HFF-Myc (cell line): ENCODE data around the gene FHIT.
A peak's percentile ranks its signal among the peaks of the same experiment; 100 is the strongest.

Experiments
- DNase-seq: peaks from one replicate; pipeline ENCODE4 v3.0.0-alpha.2; 2011; ENCODE audit warnings: low read depth; ENCODE audit errors: extremely low read depth
- H3K4me3 ChIP-seq: replicated peaks from 2 replicates; pipeline ENCODE4 v1.5.1; 2011; ENCODE audit warnings: low read depth, mild to moderate bottlenecking, control low read depth, low read length
- TF ChIP-seq, protein P1 (sequence below): IDR thresholded peaks from 2 replicates; pipeline ENCODE4 v1.5.1; 2012; ENCODE audit warnings: mild to moderate bottlenecking, low read depth, low read length, control low read depth; ENCODE audit errors: missing control alignments

The FHIT gene

DNA sequence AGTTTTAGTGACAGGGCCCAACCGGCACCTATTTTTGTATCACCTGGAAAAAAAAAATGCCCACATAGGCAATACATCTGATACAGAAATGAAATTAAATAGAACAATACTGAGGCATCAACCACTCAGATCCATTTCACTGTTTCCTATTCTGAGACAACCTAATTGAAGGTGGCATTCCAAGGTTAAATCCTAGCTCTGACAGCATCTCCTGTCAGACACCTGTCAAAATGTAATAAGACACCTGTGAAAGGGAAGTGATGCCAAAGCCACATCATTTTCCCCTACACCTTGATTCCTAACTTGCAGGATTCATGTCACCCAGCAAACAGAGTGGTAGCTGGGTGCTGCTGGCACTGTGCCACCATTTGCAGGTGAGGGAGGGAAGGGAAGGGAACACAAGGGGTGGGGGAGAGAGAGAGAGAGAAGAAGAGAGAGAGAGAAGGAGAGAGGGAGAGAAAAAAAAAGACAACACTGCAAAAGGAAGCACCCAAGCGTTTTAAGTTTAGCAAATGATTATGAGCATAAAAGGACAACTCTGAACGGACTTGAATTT is 1156.8 kb downstream of the FHIT start:
- no peak for DNase-seq
- no peak overlapping the region for H3K4me3 ChIP-seq
- TF ChIP-seq, protein P1, sequence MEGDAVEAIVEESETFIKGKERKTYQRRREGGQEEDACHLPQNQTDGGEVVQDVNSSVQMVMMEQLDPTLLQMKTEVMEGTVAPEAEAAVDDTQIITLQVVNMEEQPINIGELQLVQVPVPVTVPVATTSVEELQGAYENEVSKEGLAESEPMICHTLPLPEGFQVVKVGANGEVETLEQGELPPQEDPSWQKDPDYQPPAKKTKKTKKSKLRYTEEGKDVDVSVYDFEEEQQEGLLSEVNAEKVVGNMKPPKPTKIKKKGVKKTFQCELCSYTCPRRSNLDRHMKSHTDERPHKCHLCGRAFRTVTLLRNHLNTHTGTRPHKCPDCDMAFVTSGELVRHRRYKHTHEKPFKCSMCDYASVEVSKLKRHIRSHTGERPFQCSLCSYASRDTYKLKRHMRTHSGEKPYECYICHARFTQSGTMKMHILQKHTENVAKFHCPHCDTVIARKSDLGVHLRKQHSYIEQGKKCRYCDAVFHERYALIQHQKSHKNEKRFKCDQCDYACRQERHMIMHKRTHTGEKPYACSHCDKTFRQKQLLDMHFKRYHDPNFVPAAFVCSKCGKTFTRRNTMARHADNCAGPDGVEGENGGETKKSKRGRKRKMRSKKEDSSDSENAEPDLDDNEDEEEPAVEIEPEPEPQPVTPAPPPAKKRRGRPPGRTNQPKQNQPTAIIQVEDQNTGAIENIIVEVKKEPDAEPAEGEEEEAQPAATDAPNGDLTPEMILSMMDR: no peak

DNA sequence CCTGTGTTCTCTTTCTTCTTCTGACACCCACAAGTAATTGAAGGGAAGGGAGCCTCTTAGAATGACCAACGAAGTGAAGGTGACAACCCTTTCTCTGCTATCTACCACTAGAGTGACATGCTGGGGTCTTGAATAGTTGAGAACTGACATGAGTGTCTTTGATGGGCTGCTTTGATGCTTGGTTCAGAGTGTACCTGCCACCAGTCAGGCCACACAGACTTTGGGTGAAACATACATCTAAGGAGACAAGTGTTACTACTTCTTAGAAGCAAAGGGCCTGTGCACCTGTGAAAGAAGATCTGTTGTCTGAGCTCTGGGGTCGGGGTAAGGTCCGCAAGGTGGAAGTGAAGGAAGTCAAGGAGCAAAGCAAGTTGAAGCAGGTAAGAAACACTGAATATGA is 1160.7 kb downstream of the FHIT start:
- TF ChIP-seq, protein P1: no peak
- no peak for DNase-seq
- H3K4me3 ChIP-seq: no peak overlapping the region

DNA sequence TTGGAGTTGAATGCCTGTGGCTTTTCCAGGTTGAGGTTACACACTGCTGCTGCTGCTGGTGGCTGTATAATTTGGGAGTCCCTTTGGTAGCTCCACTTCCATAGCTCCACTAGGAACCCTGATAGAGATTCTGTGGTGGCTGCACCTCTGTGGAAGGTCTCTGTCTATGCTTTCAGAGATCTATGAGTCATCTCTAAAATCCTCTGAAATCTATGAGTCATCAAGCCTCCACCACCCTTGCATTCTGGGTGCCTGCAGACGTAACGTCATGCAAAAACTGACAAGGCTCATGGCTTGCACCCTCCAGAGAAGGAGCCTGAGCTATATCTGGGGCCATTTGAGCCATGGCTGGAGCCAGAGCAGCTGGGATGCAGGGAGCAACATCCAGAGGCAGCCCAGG is 1164.4 kb downstream of the FHIT start:
- no peak overlapping the region for H3K4me3 ChIP-seq
- peak; percentile 3 for DNase-seq
- TF ChIP-seq, protein P1: no peak

DNA sequence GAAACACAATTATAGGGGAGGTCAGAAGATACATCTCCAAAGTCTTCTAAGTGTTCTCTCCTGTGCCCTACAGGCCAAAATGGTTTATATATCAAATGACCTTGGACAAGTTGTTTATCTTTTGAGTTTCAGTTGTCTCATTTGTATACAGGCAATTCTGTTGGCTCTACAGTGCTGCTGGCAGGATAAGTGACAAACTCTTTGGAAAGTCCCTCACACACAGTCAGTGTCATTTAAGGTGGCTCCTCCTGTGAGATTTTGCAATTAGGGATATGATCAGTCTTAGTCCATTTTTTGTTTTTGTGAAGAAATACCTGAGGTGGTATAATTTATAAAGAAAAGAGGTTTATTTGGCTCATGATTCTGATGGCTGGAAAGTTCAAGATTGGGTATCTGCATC is 1165.6 kb downstream of the FHIT start:
- no peak for DNase-seq
- TF ChIP-seq, protein P1: no peak
- H3K4me3 ChIP-seq: no peak overlapping the region

DNA sequence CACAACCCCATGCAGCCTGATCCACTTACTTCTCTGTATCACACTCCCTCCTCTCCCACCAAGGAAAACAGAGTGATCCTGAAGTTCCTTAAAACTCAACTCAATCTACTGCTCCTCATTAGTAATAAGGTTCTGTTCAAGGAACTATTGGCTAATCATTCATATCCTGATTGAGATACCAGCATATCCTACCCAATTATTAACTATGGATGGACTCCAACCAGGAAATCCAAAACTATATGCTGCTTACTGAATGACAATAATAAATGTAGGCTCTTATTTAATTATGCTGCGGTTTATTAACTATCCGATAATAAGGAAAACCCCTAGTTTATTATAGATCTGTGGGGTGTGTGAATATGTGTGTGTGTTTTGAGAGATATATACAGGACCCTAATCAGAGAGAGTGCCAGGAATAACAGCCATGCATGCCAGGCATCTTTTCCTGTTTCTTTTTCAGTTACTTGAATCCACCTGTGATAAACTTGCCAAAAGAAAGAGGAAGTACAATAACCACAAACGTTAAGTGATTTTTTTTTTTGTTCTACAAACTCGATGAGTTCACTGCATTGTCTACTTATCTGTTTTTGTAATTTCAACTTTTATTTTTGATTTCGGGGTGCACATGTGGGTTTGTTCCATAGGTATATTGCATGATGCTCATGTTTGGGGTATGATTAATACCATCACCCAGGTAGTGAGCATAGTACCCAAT is 1169.7 kb downstream of the FHIT start:
- H3K4me3 ChIP-seq: no peak overlapping the region
- TF ChIP-seq, protein P1: no peak
- DNase-seq: no peak

DNA sequence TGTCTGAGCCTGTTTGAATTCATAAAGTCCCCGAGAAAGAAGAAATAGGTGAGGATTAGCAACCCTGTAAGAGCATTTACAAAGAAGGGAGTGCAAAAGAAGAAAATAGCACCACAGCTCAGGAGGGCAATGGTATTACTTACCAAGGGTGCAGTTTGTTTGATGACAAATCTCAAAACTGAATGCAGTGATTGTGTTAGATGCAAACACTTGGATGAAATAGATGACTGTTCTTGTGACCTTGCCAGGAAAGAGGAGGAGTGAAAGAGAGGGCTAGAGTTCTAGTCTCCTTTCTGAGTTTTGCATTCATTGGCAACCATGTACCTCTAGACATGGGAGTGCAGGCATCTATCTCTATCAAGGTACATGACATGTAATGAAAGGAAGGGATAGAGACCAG is 1170.6 kb downstream of the FHIT start:
- TF ChIP-seq, protein P1: no peak
- no peak overlapping the region for H3K4me3 ChIP-seq
- DNase-seq: no peak
